Measurements from ENCODE around the gene ABT1.
A peak's percentile ranks its signal among the peaks of the same experiment; 100 is the strongest.
"Not testable (repeated sequence)": the region's sequence is repeated elsewhere in the genome, so short reads cannot be mapped to it uniquely, and the experiment has no call there.

Gene ABT1

GRCh38 chr6:26596579-26597388, at the start of gene ABT1:
TSS of gene ABT1 (plus strand) at chr6:26596953. CDS start at chr6:26596983, 30 bp downstream.
- peak; percentile 96 for DNase-seq (ENCODE audit: extremely low spot score)
- ChIA-PET CTCF (interaction anchor here (1.2 to 6.4 kb wide), 7 partner anchors 19 to 484 kb away, joined by 3 to 280 read pairs (median 5); no protein-coding TSS in a partner anchor), POLR2A (no interaction called here)
- TF ChIP-seq CTCF (IDR thresholded peaks at IDR 0.05; ENCODE audit: control extremely low read depth, extremely low read depth, low read depth, missing control alignments): no peak

- POLR2A ChIA-PET: interaction anchor here (0.6 to 1.0 kb wide), 2 partner anchors 10 to 444 kb away, joined by 3 to 4 read pairs; no protein-coding TSS in a partner anchor
- not testable (repeated sequence) for DNase-seq (ENCODE audit: extremely low spot score)
- CTCF ChIA-PET: interaction anchor here (2.6 kb wide), 1 partner anchor 10 kb away, joined by 8 read pairs; the partner anchor contains the start of gene HMGN4
Observed at GRCh38 chr6:26547363-26547762, 49.4 kb upstream of the ABT1 start.

GRCh38 chr6:26550250-26550993, 46.3 kb upstream of the ABT1 start:
- peak; percentile 61 for DNase-seq (ENCODE audit: extremely low spot score)
- peak; percentile 9 for TF ChIP-seq CTCF (IDR thresholded peaks at IDR 0.05; ENCODE audit: control extremely low read depth, extremely low read depth, low read depth, missing control alignments)
- ChIA-PET CTCF (interaction anchor here (0.8 to 2.0 kb wide), 6 partner anchors 10 to 209 kb away, joined by 3 to 6 read pairs (median 4); partner anchors contain the start of gene HMGN4), POLR2A (interaction anchor here (0.5 to 1.2 kb wide), 2 partner anchors 13 to 508 kb away, joined by 4 to 5 read pairs; partner anchors contain the start of gene HMGN4)

GRCh38 chr6:26552205-26552604, 44.5 kb upstream of the ABT1 start:
- POLR2A ChIA-PET: no interaction called here
- CTCF ChIA-PET: interaction anchor here (0.8 to 3.9 kb wide), 7 partner anchors 10 to 211 kb away, joined by 3 to 13 read pairs (median 5); partner anchors contain the start of gene HMGN4
- DNase-seq (ENCODE audit: extremely low spot score): no peak
- TF ChIP-seq CTCF (IDR thresholded peaks at IDR 0.05; ENCODE audit: control extremely low read depth, extremely low read depth, low read depth, missing control alignments): no peak

GRCh38 chr6:26552640-26553188, 44.0 kb upstream of the ABT1 start:
- ChIA-PET POLR2A (no interaction called here), CTCF (interaction anchor here (0.8 to 4.7 kb wide), 9 partner anchors 7 to 1244 kb away, joined by 3 to 19 read pairs (median 5); partner anchors contain the start of gene HMGN4)
- no peak for DNase-seq (ENCODE audit: extremely low spot score)
- TF ChIP-seq CTCF (IDR thresholded peaks at IDR 0.05; ENCODE audit: control extremely low read depth, extremely low read depth, low read depth, missing control alignments): no peak

- TF ChIP-seq CTCF (IDR thresholded peaks at IDR 0.05; ENCODE audit: control extremely low read depth, extremely low read depth, low read depth, missing control alignments): no peak
- CTCF ChIA-PET: interaction anchor here (1.0 to 4.7 kb wide), 9 partner anchors 8 to 1243 kb away, joined by 3 to 19 read pairs (median 4); no protein-coding TSS in a partner anchor
- DNase-seq (ENCODE audit: extremely low spot score): peak; percentile 66
- POLR2A ChIA-PET: interaction anchor here (1.1 kb wide), 1 partner anchor 16 kb away, joined by 3 read pairs; the partner anchor contains the start of gene HMGN4
Observed at GRCh38 chr6:26553264-26553634, 43.5 kb upstream of the ABT1 start.

Measured in GM10248 (cell line).